A673 (cell line): Measurements from ENCODE around the gene CRACR2B. TPM values are rescaled to one million over a fixed set of nuclear protein-coding genes. Genes with fewer than 3 reads are reported as not detected.

Experiments
- BruUV-seq: library from RNA; stranded (reverse); fragments of 400-500 nt; replicated peaks from 2 replicates; lab custom pipeline; 2021; lab: Mats Ljungman, UMichigan
- CTCF ChIA-PET: fragments of 300-600 bp; sonication (Branson Sonifier 250); formaldehyde crosslinking; loops from one replicate; lab custom pipeline; 2022; ENCODE audit warnings: antibody characterized with exemption; lab: Charles Lee
- POLR2A ChIA-PET: fragments of 300-600 bp; sonication (Branson Sonifier 250); formaldehyde crosslinking; loops from one replicate; lab custom pipeline; 2022; ENCODE audit warnings: antibody characterized with exemption; ENCODE audit not compliant: low non-redundant PET; lab: Charles Lee
- DNase-seq: peaks from one replicate; pipeline ENCODE4 v3.0.0-alpha.2; 2015; ENCODE audit warnings: low spot score
- H3K27ac ChIP-seq: fragments of 200-600 bp; sonication (generic); 2 replicates; pipeline ENCODE4 v1.5.1; 2016; ENCODE audit warnings: mixed run types, low read depth, mild to moderate bottlenecking, mixed read lengths, antibody characterized with exemption, low read length; ENCODE audit not compliant: poor library complexity, severe bottlenecking
- H3K27me3 ChIP-seq: fragments of 200-600 bp; sonication (generic); replicated peaks from 2 replicates; pipeline ENCODE4 v1.6.1; 2017; ENCODE audit warnings: mixed run types, low read depth, mild to moderate bottlenecking, mixed read lengths, antibody characterized with exemption, low read length; ENCODE audit not compliant: insufficient read depth, poor library complexity
- H3K36me3 ChIP-seq: fragments of 200-600 bp; sonication (generic); 2 replicates; pipeline ENCODE4 v1.6.1; 2016; ENCODE audit warnings: mixed run types, mild to moderate bottlenecking, mixed read lengths, antibody characterized with exemption, low read length; ENCODE audit not compliant: insufficient read depth, poor library complexity, severe bottlenecking
- H3K4me1 ChIP-seq: fragments of 200-600 bp; sonication (generic); 2 replicates; pipeline ENCODE4 v1.6.1; 2017; ENCODE audit warnings: mixed run types, mild to moderate bottlenecking, mixed read lengths, antibody characterized with exemption, low read length; ENCODE audit not compliant: insufficient read depth, poor library complexity, severe bottlenecking
- H3K4me3 ChIP-seq: fragments of 200-600 bp; sonication (generic); 2 replicates; pipeline ENCODE4 v1.5.1; 2016; ENCODE audit warnings: low read depth, mixed run types, mild to moderate bottlenecking, mixed read lengths, low read length; ENCODE audit not compliant: poor library complexity, severe bottlenecking
- H3K9me3 ChIP-seq: fragments of 200-600 bp; sonication (generic); 2 replicates; pipeline ENCODE4 v1.6.1; 2016; ENCODE audit warnings: mixed run types, low read depth, mild to moderate bottlenecking, mixed read lengths, antibody characterized with exemption, low read length; ENCODE audit not compliant: poor library complexity, severe bottlenecking
- CTCF ChIP-seq: fragments of 300-800, 200-600 bp; sonication (generic); conservative IDR thresholded peaks from 2 replicates; pipeline ENCODE4 v1.5.1; 2017; ENCODE audit warnings: low read depth, mild to moderate bottlenecking, antibody characterized with exemption, low read length, moderate library complexity, mixed read lengths
- EZH2 ChIP-seq: fragments of 200-600 bp; sonication (generic); IDR thresholded peaks from 2 replicates; pipeline ENCODE4 v1.6.1; 2017; ENCODE audit warnings: borderline replicate concordance, low read depth, mild to moderate bottlenecking, mixed read lengths, antibody characterized with exemption, low read length; ENCODE audit not compliant: poor library complexity, severe bottlenecking
- intact Hi-C: fragments of 100-400 bp; cut with micrococcal nuclease; formaldehyde crosslinking; loops from one replicate; pipeline ENCODE4 v1.10.0; 2022; ENCODE audit not compliant: unreplicated experiment
- total RNA-seq: library from RNA; stranded (reverse); gene quantifications from 2 replicates; pipeline ENCODE4 v1.2.3, GENCODE V29; 2021

CRACR2B gene
- total RNA-seq, 1 experiment from 2014 or later, result 1.1 TPM

GRCh38 chr11:799641-800316 is 27.9 kb upstream of the CRACR2B start:
- DNase-seq, result no peak
- no peak for TF ChIP-seq EZH2
- no peak for TF ChIP-seq CTCF
- H3K36me3 ChIP-seq, result peaks cover 13% of the 10 kb centered on the region
- ChIA-PET POLR2A (no interaction called here), CTCF (no interaction called here)
- no peak overlapping the region for H3K4me3 ChIP-seq
- no peaks in the 10 kb centered on the region for H3K9me3 ChIP-seq
- intact Hi-C loops, result no loop called here
- no peaks in the 10 kb centered on the region for H3K27me3 ChIP-seq
- H3K4me1 ChIP-seq, result peaks cover 7% of the 10 kb centered on the region
- H3K27ac ChIP-seq, result no peak overlapping the region
- BruUV-seq, result no TSS peak

- TF ChIP-seq CTCF, result no peak
- TF ChIP-seq EZH2, result no peak
- Histone ChIP-seq H3K27ac (no peak overlapping the region), H3K36me3 (peaks cover 13% of the 10 kb centered on the region), H3K4me1 (peaks cover 5% of the 10 kb centered on the region), H3K4me3 (no peak overlapping the region), H3K27me3 (no peaks in the 10 kb centered on the region), H3K9me3 (no peaks in the 10 kb centered on the region)
- POLR2A ChIA-PET, result no interaction called here
- CTCF ChIA-PET, result no interaction called here
- intact Hi-C loops, result no loop called here
- DNase-seq, result no peak
- BruUV-seq, result no TSS peak
Measured at GRCh38 chr11:800473-800872, 27.2 kb upstream of the CRACR2B start.

- TF ChIP-seq CTCF (no peak), EZH2 (no peak)
- ChIA-PET POLR2A (no interaction called here), CTCF (no interaction called here)
- H3K4me3 ChIP-seq, result no peak overlapping the region
- no peaks in the 10 kb centered on the region for H3K27me3 ChIP-seq
- peaks cover 13% of the 10 kb centered on the region for H3K36me3 ChIP-seq
- intact Hi-C loops, result no loop called here
- H3K9me3 ChIP-seq, result no peaks in the 10 kb centered on the region
- no peaks in the 10 kb centered on the region for H3K4me1 ChIP-seq
- no peak overlapping the region for H3K27ac ChIP-seq
- no peak for DNase-seq
- no TSS peak for BruUV-seq
Measured at GRCh38 chr11:801097-801780, 26.5 kb upstream of the CRACR2B start.
